Lung (tissue), 12 donors: ENCODE results near the gene AGRN. TPM values are rescaled to one million over a fixed set of nuclear protein-coding genes. Genes with fewer than 3 reads are reported as not detected.
A peak's percentile ranks its signal among the peaks of the same experiment; 100 is the strongest.

Experiments used
- ATAC-seq: fragments of 200-7000 bp; cut with Tn5 transposase; one replicate; pipeline ENCODE4 v1.9.1; 2020; ENCODE audit warnings: moderate number of reproducible peaks; ENCODE audit not compliant: insufficient read depth, low FRiP score
- DNase-seq, 3 donors: peaks; one replicate each; pipeline ENCODE4 v3.0.0-alpha.2; 2013 to 2017
- H3K27ac ChIP-seq, 2 donors: one replicate each; pipeline ENCODE4 v1.5.1; 2013; ENCODE audit warnings: mild to moderate bottlenecking in 2 of 2, moderate library complexity in 2 of 2, control low read depth in 1 of 2, inconsistent platforms in 1 of 2, low read depth in 1 of 2, low read length in 1 of 2
- H3K27me3 ChIP-seq, 3 donors: one replicate each; pipeline ENCODE4 v1.5.1; 2013; ENCODE audit warnings: low read length in 2 of 3; ENCODE audit not compliant: control insufficient read depth in 3 of 3, insufficient read depth in 3 of 3
- H3K36me3 ChIP-seq, 4 donors: one replicate each; pipeline ENCODE4 v1.5.1; 2013; ENCODE audit warnings: low read length in 4 of 4, mild to moderate bottlenecking in 1 of 4, moderate library complexity in 1 of 4; ENCODE audit not compliant: control insufficient read depth in 4 of 4, insufficient read depth in 4 of 4
- H3K4me1 ChIP-seq, 5 donors: one replicate each; pipeline ENCODE4 v1.5.1; 2013; ENCODE audit warnings: low read length in 5 of 5, mild to moderate bottlenecking in 2 of 5, moderate library complexity in 1 of 5; ENCODE audit not compliant: control insufficient read depth in 5 of 5, insufficient read depth in 5 of 5
- H3K4me3 ChIP-seq: one replicate; pipeline ENCODE4 v1.5.1; 2013; ENCODE audit warnings: mild to moderate bottlenecking, control low read depth, moderate library complexity
- H3K9ac ChIP-seq, 2 donors: one replicate each; pipeline ENCODE4 v1.5.1; 2013; ENCODE audit warnings: low read length in 2 of 2, control low read depth in 1 of 2; ENCODE audit not compliant: insufficient read depth in 1 of 2
- H3K9me3 ChIP-seq, 4 donors: one replicate each; pipeline ENCODE4 v1.5.1; 2013; ENCODE audit warnings: low read length in 3 of 4, mild to moderate bottlenecking in 1 of 4, moderate library complexity in 1 of 4; ENCODE audit not compliant: control insufficient read depth in 4 of 4, insufficient read depth in 3 of 4
- CTCF ChIP-seq: IDR thresholded peaks from 2 replicates; pipeline ENCODE4 v1.5.1; 2012; ENCODE audit warnings: mild to moderate bottlenecking; ENCODE audit errors: control extremely low read depth, extremely low read depth
- WGBS, 2 donors: extraction: QIAGEN DNeasy Blood & Tissue Kit; methylation state at CpG; one replicate each; pipeline ENCODE4 v1.1.7; 2013; 5-methylcytosine and 5-hydroxymethylcytosine counted together
- polyA plus RNA-seq, 2 donors: library from polyadenylated mRNA; stranded (reverse); fragments of 200-250 nt; gene quantifications; one replicate each; pipeline ENCODE4 v1.2.1, GENCODE V29; 2013
- total RNA-seq, 2 donors: library from RNA; depleted of rRNA in 1 of 2; stranded (reverse); fragments of >200 nt in 1 of 2; gene quantifications; one replicate each; pipeline ENCODE4 v1.2.1, GENCODE V29; 2014 to 2021
- donor health status: control.
- donor health status: control.
- donor health status: Bipolar disorder and iron deficiency.
- donor health status: healthy.
- donor health status: DM: yes; HTN: yes; CAD: no.

Gene AGRN
- total and polyA plus RNA-seq, 4 donors, result 30.7 to 124 (median 85.2) TPM

- Histone ChIP-seq H3K27ac (no peak overlapping the region), H3K4me3 (no peak overlapping the region), H3K36me3 (no peaks in the 10 kb centered on the region), H3K27me3 (peaks cover 0 to 12% (median 0%) of the 10 kb centered on the region in 3 donors), H3K4me1 (peaks cover 0 to 16% (median 7%) of the 10 kb centered on the region in 5 donors), H3K9ac (no peak overlapping the region), H3K9me3 (peaks cover 0 to 6% (median 1%) of the 10 kb centered on the region in 4 donors)
- no peak for DNase-seq
- no peak for TF ChIP-seq CTCF
- ATAC-seq, result no peak
- 64 to 67% methylated on average over 17 to 24 of the region's 24 CpGs for WGBS, 2 donors
These were observed 22.8 kb upstream of the AGRN start for GRCh38 chr1:996851-997712.

- TF ChIP-seq CTCF, result no peak
- Histone ChIP-seq H3K9me3 (peaks cover 0 to 5% (median under 1%) of the 10 kb centered on the region in 4 donors), H3K27ac (no peak overlapping the region), H3K4me3 (no peak overlapping the region), H3K27me3 (peaks cover 0 to 12% (median 0%) of the 10 kb centered on the region in 3 donors), H3K4me1 (peaks cover 0 to 16% (median 7%) of the 10 kb centered on the region in 5 donors), H3K36me3 (no peaks in the 10 kb centered on the region), H3K9ac (no peak overlapping the region)
- WGBS, 2 donors, result 52 to 80% methylated on average over 3 of the region's 3 CpGs
- DNase-seq (no peak), ATAC-seq (no peak)
These were observed 22.3 kb upstream of the AGRN start for GRCh38 chr1:997713-997992.

GRCh38 chr1:997993-998744 is 21.8 kb upstream of the AGRN start:
- WGBS, 2 donors, result 14 to 37% methylated on average over 58 to 75 of the region's 75 CpGs
- no peaks in the 10 kb centered on the region for H3K9me3 ChIP-seq
- peaks cover 0 to 12% (median 0%) of the 10 kb centered on the region in 3 donors for H3K27me3 ChIP-seq
- peaks cover 0 to 16% (median 7%) of the 10 kb centered on the region in 5 donors for H3K4me1 ChIP-seq
- TF ChIP-seq CTCF, result no peak
- ATAC-seq (no peak), DNase-seq (peak in 2 of 3 donors; percentile 30 to 46)
- H3K9ac ChIP-seq, result no peak overlapping the region
- no peaks in the 10 kb centered on the region for H3K36me3 ChIP-seq
- H3K27ac ChIP-seq, result no peak overlapping the region
- peak overlapping the region; percentile 5 for H3K4me3 ChIP-seq
